Measurements from ENCODE around the gene CAMSAP3. TPM values are rescaled to one million over a fixed set of nuclear protein-coding genes. Genes with fewer than 3 reads are reported as not detected.

Gene CAMSAP3
- total and polyA plus RNA-seq, 10 of the 15 experiments (the other 5 are each of a cell fraction or from before 2014, with no cell fraction given) = 0.03 to 6.3 (median 0.72) TPM

- Histone ChIP-seq H3K27ac (ENCODE audit: control insufficient read depth, insufficient read depth) (no peak overlapping the region), H3K4me2 (ENCODE audit: control insufficient read depth, insufficient read depth) (no peak overlapping the region), H3K4me1 (ENCODE audit: control insufficient read depth, insufficient read depth, low read length) (no peaks in the 10 kb centered on the region), H3K9me3 (replicated peaks; ENCODE audit: control insufficient read depth, insufficient read depth, low read length) (no peaks in the 10 kb centered on the region), H3K27me3 (replicated peaks in 1 of 2; ENCODE audit: control insufficient read depth in 2 of 2, insufficient read depth in 2 of 2, low read length in 1 of 2) (no peaks in the 10 kb centered on the region), H3K4me3 (no peak overlapping the region), H3K79me2 (ENCODE audit: control insufficient read depth, insufficient read depth, low read length) (no peaks in the 10 kb centered on the region), H2AFZ (ENCODE audit: control insufficient read depth, low read depth, low read length) (no peak overlapping the region), H3K9ac (ENCODE audit: control insufficient read depth, insufficient read depth, low read length) (no peak overlapping the region), H3K36me3 (ENCODE audit: control insufficient read depth in 2 of 2, insufficient read depth in 2 of 2, low read length in 1 of 2) (no peaks in the 10 kb centered on the region), H4K20me1 (ENCODE audit: control insufficient read depth, insufficient read depth) (no peaks in the 10 kb centered on the region)
- in situ Hi-C loops (cut with MboI) = no loop called here
- POLR2A ChIA-PET = interaction anchor here (0.5 to 1.3 kb wide), 3 partner anchors 10 to 468 kb away, joined by 3 to 4 read pairs (median 3); no protein-coding TSS in a partner anchor
- no TSS peak for BruUV-seq (replicated peaks)
- SMC1A ChIA-PET (ENCODE audit: uncharacterized antibody, unreplicated experiment) = no interaction called here
- FAIRE-seq = no peak
- ATAC-seq = no peak
- WGBS (ENCODE audit: insufficient coverage, insufficient replicate concordance, low lambda C conversion rate, missing lambda C conversion rate) = 75% methylated on average over 17 of the region's 17 CpGs
- TF ChIP-seq E2F4 (IDR thresholded peaks at IDR 0.05; ENCODE audit: low read depth, low read length) (no peak), STAT3 (IDR thresholded peaks at IDR 0.05; ENCODE audit: low read depth, low read length) (no peak), RAD51 (IDR thresholded peaks at IDR 0.05) (no peak), BCL11A (IDR thresholded peaks at IDR 0.05; ENCODE audit: low read depth, low read length) (no peak), ZNF24 (IDR thresholded peaks at IDR 0.05) (no peak)
- CTCF ChIA-PET = interaction anchor here (1.1 kb wide), 1 partner anchor 14 kb away, joined by 4 read pairs; no protein-coding TSS in a partner anchor
- no peak for DNase-seq (ENCODE audit: low read depth, low spot score)
- RAD21 ChIA-PET (ENCODE audit: unreplicated experiment) = no interaction called here
- intact Hi-C loops (cut with micrococcal nuclease; ENCODE audit: unreplicated experiment) = no loop called here
Observed at GRCh38 chr19:7606289-7606688, 10.6 kb downstream of the CAMSAP3 start.

- TF ChIP-seq BHLHE40 (IDR thresholded peaks at IDR 0.05; ENCODE audit: borderline replicate concordance in 1 of 2, low read depth in 2 of 2, low read length in 1 of 2) (no peak), SMARCA5 (IDR thresholded peaks at IDR 0.05) (no peak), CREB1 (IDR thresholded peaks at IDR 0.05; ENCODE audit: low read depth) (no peak), NBN (IDR thresholded peaks at IDR 0.05) (no peak)
- Histone ChIP-seq H3K4me2 (ENCODE audit: control insufficient read depth, insufficient read depth) (no peak overlapping the region), H3K4me3 (no peak overlapping the region), H3K27me3 (replicated peaks in 1 of 2; ENCODE audit: control insufficient read depth in 2 of 2, insufficient read depth in 2 of 2, low read length in 1 of 2) (no peaks in the 10 kb centered on the region), H3K36me3 (ENCODE audit: control insufficient read depth in 2 of 2, insufficient read depth in 2 of 2, low read length in 1 of 2) (no peaks in the 10 kb centered on the region), H3K9me3 (replicated peaks; ENCODE audit: control insufficient read depth, insufficient read depth, low read length) (no peaks in the 10 kb centered on the region), H3K4me1 (ENCODE audit: control insufficient read depth, insufficient read depth, low read length) (no peaks in the 10 kb centered on the region), H3K27ac (ENCODE audit: control insufficient read depth, insufficient read depth) (no peak overlapping the region), H3K79me2 (ENCODE audit: control insufficient read depth, insufficient read depth, low read length) (no peaks in the 10 kb centered on the region), H4K20me1 (ENCODE audit: control insufficient read depth, insufficient read depth) (no peaks in the 10 kb centered on the region), H3K9ac (ENCODE audit: control insufficient read depth, insufficient read depth, low read length) (no peak overlapping the region), H2AFZ (ENCODE audit: control insufficient read depth, low read depth, low read length) (no peak overlapping the region)
- intact Hi-C loops (cut with micrococcal nuclease; ENCODE audit: unreplicated experiment) = no loop called here
- ChIA-PET CTCF (no interaction called here), SMC1A (ENCODE audit: uncharacterized antibody, unreplicated experiment) (interaction anchor here (1.4 kb wide), 1 partner anchor 30 kb away, joined by 4 read pairs; no protein-coding TSS in a partner anchor), POLR2A (interaction anchor here (1.1 kb wide), 1 partner anchor 10 kb away, joined by 3 read pairs; no protein-coding TSS in a partner anchor), RAD21 (ENCODE audit: unreplicated experiment) (no interaction called here)
- no peak for ATAC-seq
- no TSS peak for BruUV-seq (replicated peaks)
- no peak for DNase-seq (ENCODE audit: low read depth, low spot score)
- WGBS (ENCODE audit: insufficient coverage, insufficient replicate concordance, low lambda C conversion rate, missing lambda C conversion rate) = 53% methylated on average over 8 of the region's 10 CpGs
- in situ Hi-C loops (cut with MboI) = no loop called here
- FAIRE-seq = no peak
Observed at GRCh38 chr19:7607212-7607873, 11.7 kb downstream of the CAMSAP3 start.
